Measurements from ENCODE around the gene IRF9. TPM values are rescaled to one million over a fixed set of nuclear protein-coding genes. Genes with fewer than 3 reads are reported as not detected.
A peak's percentile ranks its signal among the peaks of the same experiment; 100 is the strongest.

IRF9 gene
- total and polyA plus RNA-seq, 2 of the 13 experiments (the other 11 are each of a cell fraction or from before 2014, with no cell fraction given): 14.9 to 49.7 TPM

- TF ChIP-seq PTBP1 (IDR thresholded peaks at IDR 0.05; ENCODE audit: low read depth, low read length, poor library complexity, severe bottlenecking) (no peak), TFE3 (CRISPR knock-in tag; IDR thresholded peaks at IDR 0.05) (peak; percentile 67; the same call in 1 of the 2 replicates), ZBTB37 (CRISPR knock-in tag; IDR thresholded peaks at IDR 0.05) (peak; percentile 25; the same call in 1 of the 2 replicates), XRCC5 (optimal IDR thresholded peaks at IDR 0.05; ENCODE audit: low read length) (no peak), ZNF256 (CRISPR knock-in tag; conservative IDR thresholded peaks at IDR 0.05) (peak; percentile 91), SETDB1 (CRISPR knock-in tag; IDR thresholded peaks at IDR 0.05; ENCODE audit: borderline replicate concordance) (no peak), RFXANK (CRISPR knock-in tag; IDR thresholded peaks at IDR 0.05) (no peak), SRY (CRISPR knock-in tag; IDR thresholded peaks at IDR 0.05) (no peak), ATF6 (CRISPR knock-in tag; conservative IDR thresholded peaks at IDR 0.05) (no peak), ZNF512 (CRISPR knock-in tag; IDR thresholded peaks at IDR 0.05) (no peak), NCOR1 (IDR thresholded peaks at IDR 0.05; ENCODE audit: borderline replicate concordance, low read length) (peak; percentile 30; the same call in 1 of the 2 replicates), POLR2G (IDR thresholded peaks at IDR 0.05; ENCODE audit: low read depth, low read length) (peak; percentile 89), SOX13 (IDR thresholded peaks at IDR 0.05) (0 out of 2 replicates have a peak, but pooled peaks have one; percentile 40), SOX13 (CRISPR knock-in tag; conservative IDR thresholded peaks at IDR 0.05 in 1 of 2, IDR thresholded peaks at IDR 0.05 in 1 of 2) (0 out of 4 replicates have a peak, but pooled peaks of 1 of the 2 experiments have one; percentile 75), ELF4 (CRISPR knock-in tag; IDR thresholded peaks at IDR 0.05; ENCODE audit: borderline replicate concordance) (no peak), IRX3 (CRISPR knock-in tag; IDR thresholded peaks at IDR 0.05; ENCODE audit: borderline replicate concordance, low read depth) (no peak)
Observed at GRCh38 chr14:24146978-24147760, 13.9 kb upstream of the IRF9 start, which contains the start of gene RNF31 (continued).

Data from HepG2 (cell line).